B cell (primary cell): Measurements from ENCODE around the gene KPNA3. TPM values are rescaled to one million over a fixed set of nuclear protein-coding genes. Genes with fewer than 3 reads are reported as not detected.

ENCODE experiments used
- ATAC-seq: fragments of 200-7000 bp; cut with Tn5 transposase; one replicate; pipeline ENCODE4 v1.10.0; 2021; ENCODE audit warnings: low read depth, mild to moderate bottlenecking, moderate number of reproducible peaks, moderate library complexity
- CTCF ChIA-PET: fragments of 350-600 bp; sonication (Branson Sonifier 250); formaldehyde crosslinking; loops from one replicate; lab custom pipeline; 2021; ENCODE audit warnings: antibody characterized with exemption, inconsistent platforms; lab: Charles Lee
- POLR2A ChIA-PET: fragments of 350-600 bp; sonication (Branson Sonifier 250); formaldehyde crosslinking; loops from one replicate; lab custom pipeline; 2021; ENCODE audit warnings: antibody characterized with exemption; lab: Charles Lee
- DNase-seq: peaks from one replicate; pipeline ENCODE4 v3.0.0; 2013
- H2AFZ ChIP-seq: 2 replicates; pipeline ENCODE4 v1.6.1; 2012; ENCODE audit warnings: mild to moderate bottlenecking, low read depth, low read length; ENCODE audit not compliant: insufficient read depth, poor library complexity, severe bottlenecking
- H3K27ac ChIP-seq, 2 donors: 1 replicate in 1 of 2; 2 replicates in 1 of 2; pipeline ENCODE4 v1.5.1; 2012 to 2013; ENCODE audit warnings: low read length in 2 of 2, mild to moderate bottlenecking in 2 of 2, moderate library complexity in 1 of 2
- H3K27me3 ChIP-seq, 4 experiments: fragments of 200-600 bp in 1 of 4; sonication (generic) in 1 of 4; replicated peaks in 1 of 4; 1 replicate in 2 of 4; 2 replicates in 2 of 4; pipeline versions ENCODE4 v1.6.1 to v1.7.0; 2013 to 2016; ENCODE audit warnings: low read length in 3 of 4, mild to moderate bottlenecking in 2 of 4, mixed read lengths in 1 of 4, moderate library complexity in 1 of 4; ENCODE audit not compliant: insufficient read depth in 4 of 4, control insufficient read depth in 3 of 4; ENCODE audit errors: control extremely low read depth in 1 of 4
- H3K36me3 ChIP-seq, 2 experiments: replicated peaks in 1 of 2; 1 replicate in 1 of 2; 2 replicates in 1 of 2; pipeline versions ENCODE4 v1.6.1 to v1.7.1; 2013; ENCODE audit warnings: low read length in 1 of 2; ENCODE audit not compliant: insufficient read depth in 2 of 2, control insufficient read depth in 1 of 2; ENCODE audit errors: control extremely low read depth in 1 of 2, extremely low read depth in 1 of 2
- H3K4me1 ChIP-seq, 2 donors: fragments of 200-600 bp in 1 of 2; sonication (generic) in 1 of 2; 1 replicate in 1 of 2; 2 replicates in 1 of 2; pipeline versions ENCODE4 v1.5.1 to v1.6.1; 2013 to 2017; ENCODE audit warnings: low read length in 2 of 2; ENCODE audit not compliant: control insufficient read depth in 2 of 2, insufficient read depth in 2 of 2
- H3K4me2 ChIP-seq: replicated peaks from 2 replicates; pipeline ENCODE3; 2012; ENCODE audit warnings: mild to moderate bottlenecking, low read depth, low read length; ENCODE audit not compliant: poor library complexity, severe bottlenecking
- H3K4me3 ChIP-seq, 5 experiments: fragments of 200-600 bp in 1 of 5; sonication (generic) in 1 of 5; 1 replicate in 3 of 5; 2 replicates in 2 of 5; pipeline versions ENCODE4 v1.5.1 to v1.7.0; 2011 to 2016; ENCODE audit warnings: low read length in 4 of 5, mild to moderate bottlenecking in 4 of 5, low read depth in 2 of 5, control low read depth in 1 of 5, moderate library complexity in 1 of 5; ENCODE audit not compliant: insufficient read depth in 1 of 5; ENCODE audit errors: control extremely low read depth in 1 of 5, extremely low read depth in 1 of 5
- H3K79me2 ChIP-seq: fragments of 200-600 bp; sonication (generic); one replicate; pipeline ENCODE4 v1.6.0; 2016; ENCODE audit warnings: low read length; ENCODE audit not compliant: control insufficient read depth, insufficient read depth
- H3K9ac ChIP-seq: fragments of 200-600 bp; sonication (generic); 2 replicates; pipeline ENCODE4 v1.6.1; 2017; ENCODE audit warnings: mild to moderate bottlenecking, low read length, moderate library complexity
- H3K9me3 ChIP-seq, 3 donors: one replicate each; pipeline versions ENCODE4 v1.6.1 to v1.7.1; 2013; ENCODE audit warnings: low read length in 2 of 3; ENCODE audit not compliant: control insufficient read depth in 2 of 3, insufficient read depth in 1 of 3; ENCODE audit errors: control extremely low read depth in 1 of 3
- H4K20me1 ChIP-seq: 2 replicates; pipeline ENCODE4 v1.6.0; 2012; ENCODE audit warnings: mild to moderate bottlenecking, low read length; ENCODE audit not compliant: insufficient read depth, control insufficient read depth, poor library complexity, severe bottlenecking
- H3K27ac Mint-ChIP-seq: one replicate; pipeline ENCODE4 v1.8.0; 2021; ENCODE audit warnings: mixed read lengths
- H3K27me3 Mint-ChIP-seq: one replicate; pipeline ENCODE4 v1.8.0; 2021; ENCODE audit warnings: mixed read lengths
- H3K4me1 Mint-ChIP-seq: one replicate; pipeline ENCODE4 v1.8.0; 2021; ENCODE audit warnings: mixed read lengths
- H3K4me3 Mint-ChIP-seq: one replicate; pipeline ENCODE4 v1.8.0; 2021; ENCODE audit warnings: mixed read lengths
- H3K9me3 Mint-ChIP-seq: one replicate; pipeline ENCODE4 v1.8.0; 2022; ENCODE audit warnings: mixed read lengths; ENCODE audit not compliant: insufficient read depth
- CTCF ChIP-seq: fragments of 200-600 bp; IDR thresholded peaks from one replicate; pipeline ENCODE4 v1.8.0; 2022; ENCODE audit warnings: antibody characterized with exemption, mild to moderate bottlenecking
- EZH2 ChIP-seq: IDR thresholded peaks from 2 replicates; pipeline ENCODE4 v1.6.1; 2012; ENCODE audit warnings: borderline replicate concordance, low read depth, mild to moderate bottlenecking, moderate library complexity, low read length; ENCODE audit not compliant: insufficient read depth, poor library complexity, severe bottlenecking
- WGBS: methylation state at CpG from one replicate; pipeline ENCODE4 v1.1.5; 2013; ENCODE audit warnings: missing lambda C conversion rate; ENCODE audit not compliant: insufficient coverage; 5-methylcytosine and 5-hydroxymethylcytosine counted together
- intact Hi-C: fragments of 100-400 bp; cut with micrococcal nuclease; formaldehyde crosslinking; loops from one replicate; pipeline ENCODE4 v1.10.0; 2022
- polyA plus RNA-seq: library from polyadenylated mRNA; depleted of rRNA; stranded (reverse); fragments of >200 nt; gene quantifications from 2 replicates; pipeline ENCODE4 v1.2.3, GENCODE V29; 2012
- total RNA-seq, 2 donors: library from RNA; stranded (reverse); fragments of 120-200 nt in 1 of 2; gene quantifications; 1 replicate in 1 of 2; 2 replicates in 1 of 2; pipeline versions ENCODE4 v1.2.3 to v1.2.4, GENCODE V29; 2013 to 2022

Gene KPNA3
- total and polyA plus RNA-seq, 2 donors (not counting 1 experiment from before 2014, with no cell fraction given): 7.8 to 19.7 TPM

- ATAC-seq (no peak), DNase-seq (no peak)
- Histone ChIP-seq H4K20me1 (no peaks in the 10 kb centered on the region), H2AFZ (no peak overlapping the region), H3K4me1 (peaks cover 4 to 5% of the 10 kb centered on the region in 2 donors), H3K4me3 (no peak overlapping the region), H3K36me3 (peaks cover 6% of the 10 kb centered on the region in 2 experiments), H3K4me2 (no peak overlapping the region), H3K27ac (no peak overlapping the region), H3K27me3 (no peaks in the 10 kb centered on the region), H3K79me2 (peaks cover 9% of the 10 kb centered on the region), H3K9me3 (no peaks in the 10 kb centered on the region), H3K9ac (no peak overlapping the region)
- Mint-ChIP-seq H3K27me3 (no peaks in the 10 kb centered on the region), H3K4me3 (no peak overlapping the region), H3K4me1 (peaks cover 6% of the 10 kb centered on the region), H3K9me3 (no peaks in the 10 kb centered on the region), H3K27ac (no peak overlapping the region)
- intact Hi-C loops: no loop called here
- ChIA-PET POLR2A (no interaction called here), CTCF (interaction anchor here (0.9 kb wide), 1 partner anchor 51 kb away, joined by 5 read pairs; no protein-coding TSS in a partner anchor)
- WGBS: 74% methylated on average over 3 of the region's 5 CpGs
- no peak for TF ChIP-seq CTCF
- no peak for TF ChIP-seq EZH2
Measured at GRCh38 chr13:49670828-49671227, 121.7 kb downstream of the KPNA3 start.

- no peaks in the 10 kb centered on the region for H3K9me3 ChIP-seq
- Mint-ChIP-seq H3K4me1 (no peaks in the 10 kb centered on the region), H3K4me3 (no peak overlapping the region), H3K9me3 (no peaks in the 10 kb centered on the region), H3K27ac (no peak overlapping the region), H3K27me3 (no peaks in the 10 kb centered on the region)
- H3K27ac ChIP-seq: no peak overlapping the region
- no peak overlapping the region for H3K4me2 ChIP-seq
- intact Hi-C loops: loop anchor here (1.0 to 5.0 kb wide), 2 partner anchors 178 to 1402 kb away; no protein-coding TSS in a partner anchor
- H2AFZ ChIP-seq: no peak overlapping the region
- H4K20me1 ChIP-seq: no peaks in the 10 kb centered on the region
- H3K4me3 ChIP-seq: no peak overlapping the region
- peak; percentile 30 for TF ChIP-seq CTCF
- TF ChIP-seq EZH2: no peak
- peak; percentile 25 for DNase-seq
- peak; percentile 47 for ATAC-seq
- POLR2A ChIA-PET: no interaction called here
- H3K4me1 ChIP-seq: no peaks in the 10 kb centered on the region
- peaks cover 6% of the 10 kb centered on the region in 2 experiments for H3K36me3 ChIP-seq
- CTCF ChIA-PET: interaction anchor here (0.9 to 1.1 kb wide), 3 partner anchors 50 to 1402 kb away, joined by 3 to 5 read pairs (median 5); no protein-coding TSS in a partner anchor
- no peaks in the 10 kb centered on the region for H3K27me3 ChIP-seq
- WGBS: 80% methylated on average over 3 of the region's 5 CpGs
- H3K9ac ChIP-seq: no peak overlapping the region
- peaks cover 2% of the 10 kb centered on the region for H3K79me2 ChIP-seq
Measured at GRCh38 chr13:49669735-49670309, 122.7 kb downstream of the KPNA3 start.
